HepG2 (cell line): Measurements from ENCODE around the gene RRP8. TPM values are rescaled to one million over a fixed set of nuclear protein-coding genes. Genes with fewer than 3 reads are reported as not detected.
A peak's percentile ranks its signal among the peaks of the same experiment; 100 is the strongest.

Experiments
- ATAC-seq: fragments of 200-7000 bp; cut with Tn5 transposase; 3 replicates; pipeline ENCODE4 v1.9.1; 2020; ENCODE audit warnings: mild to moderate bottlenecking, moderate library complexity
- BruUV-seq: library from RNA; stranded (reverse); fragments of 400-500 nt; replicated peaks from 2 replicates; lab custom pipeline; 2021; lab: Mats Ljungman, UMichigan
- CTCF ChIA-PET: fragments of 300-600 bp; formaldehyde crosslinking; extraction: SDS; loops from one replicate; lab custom pipeline; 2021; ENCODE audit warnings: low total read pairs, inconsistent platforms, low intra/inter-chr PET ratio; lab: Yijun Ruan, JAX
- POLR2A ChIA-PET: fragments of 350-600 bp; sonication (Branson Sonifier 250); formaldehyde crosslinking; loops from one replicate; lab custom pipeline; 2020; ENCODE audit warnings: antibody characterized with exemption, inconsistent platforms; lab: Yijun Ruan, JAX
- DNase-seq: peaks from one replicate; pipeline ENCODE4 v3.0.0-alpha.2; 2015; ENCODE audit warnings: low spot score
- FAIRE-seq: peaks from 3 replicates; lab custom pipeline; 2011; peaks lifted over from hg19 to GRCh38; lab: Jason Lieb, UNC
- H2AFZ ChIP-seq: one replicate; pipeline ENCODE4 v1.6.1; 2011; ENCODE audit warnings: low read length, inconsistent platforms
- H3K27ac ChIP-seq: fragments of 300-600 bp; 3 replicates; pipeline ENCODE4 v1.8.0; 2011; ENCODE audit warnings: mixed run types, mild to moderate bottlenecking, mixed read lengths, low read length, inconsistent platforms; ENCODE audit not compliant: insufficient read depth; ENCODE audit errors: extremely low read length
- H3K27me3 ChIP-seq, 2 experiments: fragments of 200-600 bp in 1 of 2; 2 replicates in 1 of 2; 3 replicates in 1 of 2; pipeline versions ENCODE4 v1.6.0 to v1.8.0; 2011; ENCODE audit warnings: low read length in 2 of 2, mild to moderate bottlenecking in 2 of 2, moderate library complexity in 2 of 2, inconsistent platforms in 1 of 2; ENCODE audit not compliant: insufficient read depth in 2 of 2, control insufficient read depth in 1 of 2
- H3K36me3 ChIP-seq, 2 experiments: fragments of 200-600 bp in 1 of 2; replicated peaks in 1 of 2; 2 replicates in 1 of 2; 3 replicates in 1 of 2; pipeline versions ENCODE4 v1.5.1 to v1.8.0; 2011; ENCODE audit warnings: low read length in 2 of 2, inconsistent platforms in 1 of 2; ENCODE audit not compliant: insufficient read depth in 2 of 2, control insufficient read depth in 1 of 2
- H3K4me1 ChIP-seq: 2 replicates; pipeline ENCODE4 v1.5.1; 2012; ENCODE audit warnings: low read length, inconsistent platforms; ENCODE audit not compliant: insufficient read depth
- H3K4me2 ChIP-seq: 2 replicates; pipeline ENCODE4 v1.6.0; 2011; ENCODE audit warnings: low read depth, low read length, inconsistent platforms
- H3K4me3 ChIP-seq, 3 experiments: fragments of 200-600 bp in 1 of 3; sonication (generic), shearing (Covaris generic) in 1 of 3; replicated peaks in 1 of 3; 2 replicates each; pipeline ENCODE4 v1.5.1; 2011 to 2016; ENCODE audit warnings: low read length in 3 of 3, inconsistent platforms in 2 of 3, low read depth in 2 of 3, mild to moderate bottlenecking in 2 of 3, control low read depth in 1 of 3, mixed read lengths in 1 of 3; ENCODE audit not compliant: insufficient read depth in 1 of 3
- H3K79me2 ChIP-seq: one replicate; pipeline ENCODE4 v1.6.1; 2011; ENCODE audit warnings: low read length, inconsistent platforms; ENCODE audit not compliant: insufficient read depth
- H3K9ac ChIP-seq: 2 replicates; pipeline ENCODE4 v1.6.0; 2011; ENCODE audit warnings: mild to moderate bottlenecking, low read depth, low read length, inconsistent platforms; ENCODE audit not compliant: insufficient read depth
- H3K9me3 ChIP-seq: 2 replicates; pipeline ENCODE4 v1.5.1; 2012; ENCODE audit warnings: mild to moderate bottlenecking, low read length
- H4K20me1 ChIP-seq: 2 replicates; pipeline ENCODE4 v1.6.0; 2011; ENCODE audit warnings: inconsistent platforms, mild to moderate bottlenecking, low read length, moderate library complexity; ENCODE audit not compliant: insufficient read depth
- CBFB ChIP-seq: sonication (generic); formaldehyde crosslinking; IDR thresholded peaks from 2 replicates; pipeline ENCODE4 v1.4.0; 2020; ENCODE audit warnings: missing genetic modification reagents
- DPF2 ChIP-seq: sonication (generic); formaldehyde crosslinking; IDR thresholded peaks from 2 replicates; pipeline ENCODE4 v1.4.0; 2020; ENCODE audit warnings: mild to moderate bottlenecking, low read depth, missing genetic modification reagents, borderline replicate concordance
- FOXA1 ChIP-seq, 2 experiments: fragments of 450-650 bp in 1 of 2; sonication (generic) in 1 of 2; formaldehyde crosslinking in 1 of 2; IDR thresholded peaks; 2 replicates each; pipeline versions ENCODE4 v1.4.0 to v1.6.1; 2016 to 2020; ENCODE audit warnings: missing genetic modification reagents in 1 of 2
- FOXA3 ChIP-seq: IDR thresholded peaks from 2 replicates; pipeline ENCODE4 v1.6.1; 2016; ENCODE audit warnings: missing genetic modification reagents, missing compliant biosample characterization
- MTF1 ChIP-seq: sonication (generic); formaldehyde crosslinking; IDR thresholded peaks from 2 replicates; pipeline ENCODE4 v1.5.0; 2020; ENCODE audit warnings: missing genetic modification reagents
- RARA ChIP-seq: IDR thresholded peaks from 2 replicates; pipeline ENCODE4 v1.6.1; 2016; ENCODE audit warnings: missing genetic modification reagents, missing compliant biosample characterization
- RFX5 ChIP-seq: IDR thresholded peaks from 2 replicates; pipeline ENCODE4 v1.6.1; 2011; ENCODE audit warnings: low read depth, low read length, improper control_type of control experiment
- SAP130 ChIP-seq: IDR thresholded peaks from 2 replicates; pipeline ENCODE4 v1.6.1; 2016; ENCODE audit warnings: low read depth
- SMC3 ChIP-seq: IDR thresholded peaks from 2 replicates; pipeline ENCODE4 v1.6.1; 2011; ENCODE audit warnings: low read length, improper control_type of control experiment
- SOX5 ChIP-seq: IDR thresholded peaks from 2 replicates; pipeline ENCODE4 v1.6.1; 2016; ENCODE audit warnings: borderline replicate concordance
- STAG1 ChIP-seq: sonication (generic); formaldehyde crosslinking; IDR thresholded peaks from 2 replicates; pipeline ENCODE4 v1.4.0; 2020; ENCODE audit warnings: missing genetic modification reagents
- TSC22D2 ChIP-seq: sonication (generic); formaldehyde crosslinking; IDR thresholded peaks from 2 replicates; pipeline ENCODE4 v1.5.1; 2020; ENCODE audit warnings: missing genetic modification reagents, mild to moderate bottlenecking, borderline replicate concordance
- U2AF1 ChIP-seq: fragments of 200-400 bp; formaldehyde crosslinking; optimal IDR thresholded peaks from 2 replicates; pipeline ENCODE3; 2017; ENCODE audit warnings: mild to moderate bottlenecking, low read depth, low read length
- ZNF790 ChIP-seq: sonication (generic); formaldehyde crosslinking; IDR thresholded peaks from 2 replicates; pipeline ENCODE4 v1.8.0; 2022; ENCODE audit warnings: missing genetic modification reagents, mild to moderate bottlenecking, borderline replicate concordance
- WGBS: methylation state at CpG from one replicate; pipeline ENCODE4 v1.1.6; 2017; ENCODE audit warnings: low lambda C conversion rate; 5-methylcytosine and 5-hydroxymethylcytosine counted together
- in situ Hi-C: cut with HindIII; loops from 2 replicates; pipeline ENCODE4 v1.10.0; 2017; ENCODE audit warnings: low pct_unique_long_range_greater_than_20kb; ENCODE audit not compliant: extremely low pct_ligation_motif_present
- intact Hi-C: fragments of 100-400 bp; cut with micrococcal nuclease; formaldehyde crosslinking; loops from one replicate; pipeline ENCODE4 v1.10.0; 2022; ENCODE audit not compliant: unreplicated experiment
- polyA plus RNA-seq, 8 experiments: library from polyadenylated mRNA; depleted of rRNA in 3 of 8; stranded (reverse) in 7 of 8; unstranded in 1 of 8; fragments of >200 nt; fragmentation: Illumina TruSeq in 4 of 8; extraction: Trizol in 4 of 8; gene quantifications; 2 replicates each; pipeline versions ENCODE4 v1.2.1 to v1.2.3, GENCODE V29; 2011 to 2016; ENCODE audit warnings: low read depth in 4 of 8, missing spikeins in 1 of 8, mixed read lengths in 1 of 8; ENCODE audit not compliant: insufficient read depth in 1 of 8
- total RNA-seq, 5 experiments: library from RNA; depleted of rRNA; stranded (reverse); fragments of >200 nt; fragmentation: Illumina TruSeq; extraction: Trizol; gene quantifications; 2 replicates each; pipeline ENCODE4 v1.2.3, GENCODE V29; 2016; ENCODE audit warnings: low read depth in 1 of 5
- TF ChIP-seq, protein P1 (sequence below): sonication (generic); formaldehyde crosslinking; IDR thresholded peaks from 2 replicates; pipeline ENCODE4 v1.5.0; 2020; ENCODE audit warnings: mild to moderate bottlenecking, missing genetic modification reagents, moderate library complexity
- TF ChIP-seq, protein P2 (sequence below): sonication (generic); formaldehyde crosslinking; IDR thresholded peaks from 2 replicates; pipeline ENCODE4 v1.4.0; 2020; ENCODE audit warnings: missing genetic modification reagents
- TF ChIP-seq, protein P3 (sequence below): IDR thresholded peaks from 2 replicates; pipeline ENCODE4 v1.6.1; 2012; ENCODE audit warnings: inconsistent platforms

The RRP8 gene
- total and polyA plus RNA-seq, 2 of the 13 experiments (the other 11 are each of a cell fraction or from before 2014, with no cell fraction given), result 7.2 to 21.6 TPM

- Histone ChIP-seq H3K9ac (no peak overlapping the region), H3K4me2 (no peak overlapping the region), H3K36me3 (no peaks in the 10 kb centered on the region), H4K20me1 (no peaks in the 10 kb centered on the region), H3K27ac (no peak overlapping the region), H3K79me2 (no peaks in the 10 kb centered on the region), H3K9me3 (no peaks in the 10 kb centered on the region), H3K27me3 (peaks cover 3 to 50% of the 10 kb centered on the region in 2 experiments; a peak in 3 of 5 replicates), H2AFZ (no peak overlapping the region), H3K4me1 (peaks cover 55% of the 10 kb centered on the region), H3K4me3 (no peak overlapping the region)
- intact Hi-C loops (loop anchor here (1.0 kb wide), 1 partner anchor 107 kb away; no protein-coding TSS in a partner anchor), in situ Hi-C loops (no loop called here)
- ChIA-PET POLR2A (interaction anchor here (0.9 kb wide), 1 partner anchor 20 kb away, joined by 4 read pairs; the partner anchor contains the start of gene TPP1), CTCF (no interaction called here)
- 5% methylated on average over 4 of the region's 4 CpGs for WGBS
- FAIRE-seq, result no peak
- ATAC-seq, result peak; percentile 26; the same call in 1 of the 3 replicates
- no TSS peak for BruUV-seq
- TF ChIP-seq SMC3 (peak; percentile 12; the same call in 1 of the 2 replicates), ZNF790 (CRISPR knock-in tag) (no peak), STAG1 (CRISPR knock-in tag) (peak; percentile 66), U2AF1 (no peak), MTF1 (CRISPR knock-in tag) (no peak)
- TF ChIP-seq, protein P1, sequence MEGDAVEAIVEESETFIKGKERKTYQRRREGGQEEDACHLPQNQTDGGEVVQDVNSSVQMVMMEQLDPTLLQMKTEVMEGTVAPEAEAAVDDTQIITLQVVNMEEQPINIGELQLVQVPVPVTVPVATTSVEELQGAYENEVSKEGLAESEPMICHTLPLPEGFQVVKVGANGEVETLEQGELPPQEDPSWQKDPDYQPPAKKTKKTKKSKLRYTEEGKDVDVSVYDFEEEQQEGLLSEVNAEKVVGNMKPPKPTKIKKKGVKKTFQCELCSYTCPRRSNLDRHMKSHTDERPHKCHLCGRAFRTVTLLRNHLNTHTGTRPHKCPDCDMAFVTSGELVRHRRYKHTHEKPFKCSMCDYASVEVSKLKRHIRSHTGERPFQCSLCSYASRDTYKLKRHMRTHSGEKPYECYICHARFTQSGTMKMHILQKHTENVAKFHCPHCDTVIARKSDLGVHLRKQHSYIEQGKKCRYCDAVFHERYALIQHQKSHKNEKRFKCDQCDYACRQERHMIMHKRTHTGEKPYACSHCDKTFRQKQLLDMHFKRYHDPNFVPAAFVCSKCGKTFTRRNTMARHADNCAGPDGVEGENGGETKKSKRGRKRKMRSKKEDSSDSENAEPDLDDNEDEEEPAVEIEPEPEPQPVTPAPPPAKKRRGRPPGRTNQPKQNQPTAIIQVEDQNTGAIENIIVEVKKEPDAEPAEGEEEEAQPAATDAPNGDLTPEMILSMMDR (CRISPR knock-in tag), result peak; percentile 47
- no peak for DNase-seq
Measured at GRCh38 chr11:6638429-6638828, 35.0 kb upstream of the RRP8 start.

DNA sequence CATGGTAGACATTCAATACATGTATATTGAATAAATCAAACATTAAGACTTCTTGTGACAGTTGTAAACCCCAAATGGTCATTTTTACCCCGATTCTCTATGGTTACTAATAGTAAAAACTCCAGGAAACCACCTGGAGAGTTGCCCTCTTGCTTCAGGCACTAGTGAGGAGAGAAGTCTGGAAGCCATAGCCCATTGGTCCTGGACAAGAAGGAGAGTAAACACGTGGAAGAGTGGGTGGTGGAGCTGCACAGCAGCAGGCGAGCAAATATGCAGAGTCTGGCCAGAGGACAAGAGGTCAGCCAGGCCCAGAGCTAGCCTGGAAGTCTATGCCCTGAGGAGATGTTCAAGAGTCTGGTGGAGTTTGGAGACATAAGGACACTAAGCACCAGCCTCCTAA lies 34.5 kb upstream of the RRP8 start:
- DNase-seq (no peak), FAIRE-seq (no peak), ATAC-seq (peak; percentile 80)
- WGBS, result 2% methylated on average over 3 of the region's 3 CpGs
- H3K79me2 ChIP-seq, result no peaks in the 10 kb centered on the region
- no peaks in the 10 kb centered on the region for H3K36me3 ChIP-seq
- no peak overlapping the region for H3K4me2 ChIP-seq
- no peak overlapping the region for H3K27ac ChIP-seq
- no peak overlapping the region for H3K4me3 ChIP-seq
- H3K9me3 ChIP-seq, result no peaks in the 10 kb centered on the region
- H3K27me3 ChIP-seq, result peaks cover 3 to 50% of the 10 kb centered on the region in 2 experiments; a peak in 3 of 5 replicates
- no TSS peak for BruUV-seq
- no peaks in the 10 kb centered on the region for H4K20me1 ChIP-seq
- ChIA-PET POLR2A (interaction anchor here (0.9 kb wide), 1 partner anchor 19 kb away, joined by 4 read pairs; the partner anchor contains the start of gene TPP1), CTCF (no interaction called here)
- intact Hi-C loops, result loop anchor here (1.0 kb wide), 1 partner anchor 107 kb away; no protein-coding TSS in a partner anchor
- peaks cover 55% of the 10 kb centered on the region for H3K4me1 ChIP-seq
- no peak overlapping the region for H2AFZ ChIP-seq
- H3K9ac ChIP-seq, result no peak overlapping the region
- in situ Hi-C loops, result no loop called here
- TF ChIP-seq, protein P2, sequence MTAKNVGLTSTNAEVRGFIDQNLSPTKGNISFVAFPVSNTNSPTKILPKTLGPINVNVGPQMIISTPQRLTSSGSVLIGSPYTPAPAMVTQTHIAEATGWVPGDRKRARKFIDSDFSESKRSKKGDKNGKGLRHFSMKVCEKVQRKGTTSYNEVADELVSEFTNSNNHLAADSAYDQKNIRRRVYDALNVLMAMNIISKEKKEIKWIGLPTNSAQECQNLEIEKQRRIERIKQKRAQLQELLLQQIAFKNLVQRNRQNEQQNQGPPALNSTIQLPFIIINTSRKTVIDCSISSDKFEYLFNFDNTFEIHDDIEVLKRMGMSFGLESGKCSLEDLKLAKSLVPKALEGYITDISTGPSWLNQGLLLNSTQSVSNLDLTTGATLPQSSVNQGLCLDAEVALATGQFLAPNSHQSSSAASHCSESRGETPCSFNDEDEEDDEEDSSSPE, result no peak
- TF ChIP-seq, protein P3, sequence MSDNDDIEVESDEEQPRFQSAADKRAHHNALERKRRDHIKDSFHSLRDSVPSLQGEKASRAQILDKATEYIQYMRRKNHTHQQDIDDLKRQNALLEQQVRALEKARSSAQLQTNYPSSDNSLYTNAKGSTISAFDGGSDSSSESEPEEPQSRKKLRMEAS, result 0 out of 2 replicates have a peak, but pooled peaks have one; percentile 38
- TF ChIP-seq RFX5 (no peak), SAP130 (peak; percentile 47), CBFB (CRISPR knock-in tag) (no peak), FOXA3 (CRISPR knock-in tag) (peak; percentile 44; the same call in 1 of the 2 replicates), FOXA1 (IDR thresholded peaks at IDR 0.05) (no peak), FOXA1 (CRISPR knock-in tag; IDR thresholded peaks at IDR 0.05) (peak; percentile 47; the same call in 1 of the 2 replicates), DPF2 (no peak), RARA (CRISPR knock-in tag) (peak; percentile 56; the same call in 1 of the 2 replicates), SOX5 (CRISPR knock-in tag) (no peak), TSC22D2 (CRISPR knock-in tag) (no peak)
